ENCODE results near the gene MTTP.

Gene MTTP

GRCh38 chr4:99564921-99565320 is 9.7 kb upstream of the MTTP start:
- H3F3A ChIP-seq (ENCODE audit: insufficient read depth), result no peaks in the 10 kb centered on the region; the same call in 1 of the 2 replicates

GRCh38 chr4:99571883-99572282 is 2.7 kb upstream of the MTTP start:
- Histone ChIP-seq H4K20me1 (ENCODE audit: low read depth, low read length) (no peaks in the 10 kb centered on the region), H2AFZ (ENCODE audit: low read depth, low read length, severe bottlenecking) (no peak overlapping the region), H3K9me2 (replicated peaks; ENCODE audit: insufficient read depth, low read length) (no peaks in the 10 kb centered on the region), H3K9ac (ENCODE audit: low read length) (no peak overlapping the region), H3K79me2 (ENCODE audit: insufficient read depth, low read length) (no peaks in the 10 kb centered on the region), H3K4me2 (ENCODE audit: low read depth, low read length, poor library complexity, severe bottlenecking) (no peak overlapping the region), H3K27me3 (ENCODE audit: low read length) (no peaks in the 10 kb centered on the region), H3K36me3 (ENCODE audit: low read length) (no peaks in the 10 kb centered on the region), H3K27ac (ENCODE audit: low read depth, low read length) (no peak overlapping the region), H3F3A (ENCODE audit: insufficient read depth) (no peaks in the 10 kb centered on the region), H3K4me3 (ENCODE audit: insufficient read depth, low read length, poor library complexity, severe bottlenecking) (no peak overlapping the region), H3K9me3 (ENCODE audit: insufficient read depth, low read length) (no peaks in the 10 kb centered on the region)
- TF ChIP-seq, protein P1, sequence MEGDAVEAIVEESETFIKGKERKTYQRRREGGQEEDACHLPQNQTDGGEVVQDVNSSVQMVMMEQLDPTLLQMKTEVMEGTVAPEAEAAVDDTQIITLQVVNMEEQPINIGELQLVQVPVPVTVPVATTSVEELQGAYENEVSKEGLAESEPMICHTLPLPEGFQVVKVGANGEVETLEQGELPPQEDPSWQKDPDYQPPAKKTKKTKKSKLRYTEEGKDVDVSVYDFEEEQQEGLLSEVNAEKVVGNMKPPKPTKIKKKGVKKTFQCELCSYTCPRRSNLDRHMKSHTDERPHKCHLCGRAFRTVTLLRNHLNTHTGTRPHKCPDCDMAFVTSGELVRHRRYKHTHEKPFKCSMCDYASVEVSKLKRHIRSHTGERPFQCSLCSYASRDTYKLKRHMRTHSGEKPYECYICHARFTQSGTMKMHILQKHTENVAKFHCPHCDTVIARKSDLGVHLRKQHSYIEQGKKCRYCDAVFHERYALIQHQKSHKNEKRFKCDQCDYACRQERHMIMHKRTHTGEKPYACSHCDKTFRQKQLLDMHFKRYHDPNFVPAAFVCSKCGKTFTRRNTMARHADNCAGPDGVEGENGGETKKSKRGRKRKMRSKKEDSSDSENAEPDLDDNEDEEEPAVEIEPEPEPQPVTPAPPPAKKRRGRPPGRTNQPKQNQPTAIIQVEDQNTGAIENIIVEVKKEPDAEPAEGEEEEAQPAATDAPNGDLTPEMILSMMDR (IDR thresholded peaks at IDR 0.05; ENCODE audit: insufficient read depth, low read length, poor library complexity, severe bottlenecking), result no peak
- TF ChIP-seq EZH2phosphoT487 (conservative IDR thresholded peaks at IDR 0.05; ENCODE audit: low read length), result no peak

More at GRCh38 chr4:99564921-99565320, 9.7 kb upstream of the MTTP start:
- Histone ChIP-seq H3K9me3 (ENCODE audit: insufficient read depth, low read length) (no peaks in the 10 kb centered on the region), H3K9ac (ENCODE audit: low read length) (no peak overlapping the region), H3K27me3 (ENCODE audit: low read length) (no peaks in the 10 kb centered on the region), H4K20me1 (ENCODE audit: low read depth, low read length) (no peaks in the 10 kb centered on the region), H3K27ac (ENCODE audit: low read depth, low read length) (no peak overlapping the region), H3K4me3 (ENCODE audit: insufficient read depth, low read length, poor library complexity, severe bottlenecking) (no peak overlapping the region), H2AFZ (ENCODE audit: low read depth, low read length, severe bottlenecking) (peak overlapping the region; percentile 59), H3K79me2 (ENCODE audit: insufficient read depth, low read length) (no peaks in the 10 kb centered on the region), H3K36me3 (ENCODE audit: low read length) (no peaks in the 10 kb centered on the region), H3K9me2 (replicated peaks; ENCODE audit: insufficient read depth, low read length) (no peaks in the 10 kb centered on the region), H3K4me2 (ENCODE audit: low read depth, low read length, poor library complexity, severe bottlenecking) (peak overlapping the region; percentile 91)
- TF ChIP-seq, protein P1 (IDR thresholded peaks at IDR 0.05; ENCODE audit: insufficient read depth, low read length, poor library complexity, severe bottlenecking), result no peak
- TF ChIP-seq EZH2phosphoT487 (conservative IDR thresholded peaks at IDR 0.05; ENCODE audit: low read length), result no peak

DNA sequence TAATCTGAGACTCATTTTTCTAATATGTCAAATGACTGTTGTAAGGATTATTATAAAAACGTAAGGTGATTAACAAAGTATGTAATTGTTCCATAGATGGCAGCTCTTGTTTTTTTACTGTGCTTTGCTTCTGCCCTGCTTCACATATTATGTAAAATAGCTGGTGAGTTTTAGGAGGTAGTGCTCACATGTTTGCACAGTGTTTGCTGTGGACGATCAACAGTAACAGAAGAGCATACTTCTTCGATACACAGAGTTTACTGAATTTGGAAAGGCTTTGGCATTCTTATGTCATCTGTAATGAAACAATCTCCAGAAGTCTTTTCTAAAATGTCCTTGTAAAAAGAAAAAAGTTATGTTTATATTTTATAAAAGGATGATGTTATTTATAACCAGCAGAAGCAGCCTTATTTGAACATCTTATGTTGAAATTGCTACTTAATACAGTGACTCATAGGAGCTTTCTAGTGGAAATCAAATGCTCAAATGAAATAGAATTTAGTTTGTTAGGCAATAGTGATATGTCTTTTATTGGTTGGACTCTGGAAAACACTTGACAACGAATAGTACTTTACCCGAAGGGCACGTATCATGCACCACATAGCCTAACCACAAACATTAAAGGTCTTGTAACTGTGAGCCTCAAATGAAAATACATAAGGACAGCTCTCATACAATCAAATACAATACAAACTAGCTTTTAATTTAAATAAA is 1.9 kb upstream of the MTTP start:
- no peak for TF ChIP-seq EZH2phosphoT487 (conservative IDR thresholded peaks at IDR 0.05; ENCODE audit: low read length)
- TF ChIP-seq, protein P1 (IDR thresholded peaks at IDR 0.05; ENCODE audit: insufficient read depth, low read length, poor library complexity, severe bottlenecking), result no peak
- H3F3A ChIP-seq (ENCODE audit: insufficient read depth), result no peaks in the 10 kb centered on the region

More for the DNA sequence above, 1.9 kb upstream of the MTTP start:
- Histone ChIP-seq H3K36me3 (ENCODE audit: low read length) (no peaks in the 10 kb centered on the region), H3K9me2 (replicated peaks; ENCODE audit: insufficient read depth, low read length) (no peaks in the 10 kb centered on the region), H3K27me3 (ENCODE audit: low read length) (no peaks in the 10 kb centered on the region), H3K4me2 (ENCODE audit: low read depth, low read length, poor library complexity, severe bottlenecking) (no peak overlapping the region), H3K4me3 (ENCODE audit: insufficient read depth, low read length, poor library complexity, severe bottlenecking) (no peak overlapping the region), H3K27ac (ENCODE audit: low read depth, low read length) (no peak overlapping the region), H4K20me1 (ENCODE audit: low read depth, low read length) (no peaks in the 10 kb centered on the region), H2AFZ (ENCODE audit: low read depth, low read length, severe bottlenecking) (no peak overlapping the region), H3K9ac (ENCODE audit: low read length) (no peak overlapping the region), H3K9me3 (ENCODE audit: insufficient read depth, low read length) (no peaks in the 10 kb centered on the region), H3K79me2 (ENCODE audit: insufficient read depth, low read length) (no peaks in the 10 kb centered on the region)

Measured in SU-DHL-6 (cell line).